Ovary (tissue), 3 donors: Measurements from ENCODE around the gene KDELR1.

Experiments
- CTCF ChIP-seq, 3 donors: fragments of 450-650 bp in 2 of 3; fragments of 200-600 bp in 1 of 3; IDR thresholded peaks; one replicate each; pipeline versions ENCODE4 v1.5.1 to v1.8.0; 2016 to 2022; ENCODE audit warnings: antibody characterized with exemption in 3 of 3, mild to moderate bottlenecking in 1 of 3
- EP300 ChIP-seq: sonication (generic); formaldehyde crosslinking; IDR thresholded peaks from one replicate; pipeline ENCODE4 v1.6.1; 2017; ENCODE audit warnings: antibody characterized with exemption
- POLR2A ChIP-seq: fragments of 450-650 bp; IDR thresholded peaks from one replicate; pipeline ENCODE4 v1.6.1; 2017; ENCODE audit warnings: antibody characterized with exemption, mild to moderate bottlenecking, moderate library complexity
- donor health status: DM: no; HTN: no; CAD: no.

- TF ChIP-seq POLR2A (no peak), CTCF (IDR thresholded peaks at IDR 0.05) (no peak), EP300 (no peak)
Observed at GRCh38 chr19:48364598-48365348, 26.6 kb downstream of the KDELR1 start.
